HCT116 (cell line): ENCODE results near the gene AGL. TPM values are rescaled to one million over a fixed set of nuclear protein-coding genes. Genes with fewer than 3 reads are reported as not detected.

Experiments used
- ATAC-seq: fragments of 200-7000 bp; cut with Tn5 transposase; 2 replicates; pipeline ENCODE4 v1.9.1; 2020; ENCODE audit warnings: mild to moderate bottlenecking, moderate library complexity
- BruUV-seq: library from RNA; stranded (reverse); fragments of 400-500 nt; replicated peaks from 2 replicates; lab custom pipeline; 2021; lab: Mats Ljungman, UMichigan
- CTCF ChIA-PET: fragments of 300-600 bp; sonication (Branson Sonifier 250); formaldehyde crosslinking; loops from one replicate; lab custom pipeline; 2021; ENCODE audit warnings: antibody characterized with exemption; lab: Charles Lee
- POLR2A ChIA-PET: fragments of 300-600, 350-600 bp; sonication (Branson Sonifier 250); formaldehyde crosslinking; loops from one replicate; lab custom pipeline; 2021; ENCODE audit warnings: antibody characterized with exemption; lab: Charles Lee
- RAD21 ChIA-PET, 2 experiments: fragments of 300-600 bp; sonication (Branson Sonifier 250); formaldehyde crosslinking; loops; one replicate each; lab custom pipeline; 2023; ENCODE audit warnings: low total read pairs in 2 of 2; ENCODE audit not compliant: uncharacterized antibody in 2 of 2, unreplicated experiment in 2 of 2, low non-redundant PET in 1 of 2; lab: Charles Lee
- DNase-seq: peaks from one replicate; pipeline ENCODE4 v3.0.0-alpha.2; 2010; ENCODE audit warnings: low read depth, low spot score
- H2AFZ ChIP-seq: fragments of 200-600 bp; shearing (Covaris generic), sonication (generic); 2 replicates; pipeline ENCODE4 v1.6.1; 2017; ENCODE audit warnings: low read depth, mixed run types, mixed read lengths, antibody characterized with exemption, low read length; ENCODE audit not compliant: poor library complexity, severe bottlenecking
- H3K27ac ChIP-seq: 2 replicates; pipeline ENCODE4 v1.5.1; 2012; ENCODE audit warnings: low read depth, low read length
- H3K27me3 ChIP-seq: fragments of 200-600 bp; sonication (generic); 2 replicates; pipeline ENCODE4 v1.6.1; 2016; ENCODE audit warnings: mixed run types, low read length, mixed read lengths; ENCODE audit not compliant: insufficient read depth
- H3K36me3 ChIP-seq, 2 experiments: fragments of 200-500 bp in 1 of 2; fragments of 200-600 bp in 1 of 2; sonication (Bioruptor generic) in 1 of 2; sonication (generic) in 1 of 2; 2 replicates each; pipeline versions ENCODE4 v1.5.1 to v1.6.1; 2014 to 2016; ENCODE audit warnings: low read length in 2 of 2, inconsistent platforms in 1 of 2, mixed read lengths in 1 of 2, mixed run types in 1 of 2; ENCODE audit not compliant: insufficient read depth in 2 of 2, control insufficient read depth in 1 of 2
- H3K4me1 ChIP-seq, 2 experiments: fragments of 200-600 bp in 1 of 2; sonication (generic) in 1 of 2; 2 replicates each; pipeline versions ENCODE4 v1.5.1 to v1.6.1; 2012 to 2017; ENCODE audit warnings: low read length in 2 of 2, inconsistent platforms in 1 of 2, mild to moderate bottlenecking in 1 of 2, mixed read lengths in 1 of 2, mixed run types in 1 of 2, moderate library complexity in 1 of 2; ENCODE audit not compliant: insufficient read depth in 2 of 2, control insufficient read depth in 1 of 2
- H3K4me2 ChIP-seq: fragments of 200-600 bp; sonication (generic); 2 replicates; pipeline ENCODE4 v1.6.1; 2017; ENCODE audit warnings: mixed run types, low read length, mixed read lengths
- H3K4me3 ChIP-seq, 2 experiments: fragments of 200-600 bp in 1 of 2; sonication (generic) in 1 of 2; replicated peaks in 1 of 2; 2 replicates each; pipeline ENCODE4 v1.5.1; 2011 to 2016; ENCODE audit warnings: low read length in 2 of 2, control low read depth in 1 of 2, low read depth in 1 of 2, mild to moderate bottlenecking in 1 of 2, mixed read lengths in 1 of 2, mixed run types in 1 of 2
- H3K79me2 ChIP-seq: fragments of 200-600 bp; sonication (generic); 2 replicates; pipeline ENCODE4 v1.6.1; 2017; ENCODE audit warnings: mild to moderate bottlenecking, mixed run types, low read length, moderate library complexity, mixed read lengths; ENCODE audit not compliant: insufficient read depth
- H3K9ac ChIP-seq: fragments of 200-600 bp; sonication (generic); 2 replicates; pipeline ENCODE4 v1.6.1; 2016; ENCODE audit warnings: low read length, mixed read lengths
- H3K9me2 ChIP-seq: fragments of 200-600 bp; sonication (generic), shearing (Covaris generic); 2 replicates; pipeline ENCODE4 v1.6.1; 2017; ENCODE audit warnings: mixed run types, mild to moderate bottlenecking, moderate library complexity; ENCODE audit not compliant: insufficient read depth
- H3K9me3 ChIP-seq, 2 experiments: fragments of 200-500 bp in 1 of 2; fragments of 200-600 bp in 1 of 2; sonication (Bioruptor generic) in 1 of 2; sonication (generic) in 1 of 2; 2 replicates each; pipeline ENCODE4 v1.6.1; 2014 to 2017; ENCODE audit warnings: low read length in 2 of 2, mixed read lengths in 2 of 2, inconsistent platforms in 1 of 2, low read depth in 1 of 2, mild to moderate bottlenecking in 1 of 2, mixed run types in 1 of 2, moderate library complexity in 1 of 2; ENCODE audit not compliant: control insufficient read depth in 1 of 2, insufficient read depth in 1 of 2
- H4K20me1 ChIP-seq: fragments of 200-600 bp; sonication (generic), shearing (Covaris generic); 2 replicates; pipeline ENCODE4 v1.6.1; 2017; ENCODE audit warnings: mixed run types, mild to moderate bottlenecking, moderate library complexity; ENCODE audit not compliant: insufficient read depth
- ELF1 ChIP-seq: IDR thresholded peaks from 2 replicates; pipeline ENCODE4 v1.6.1; 2012; ENCODE audit warnings: low read depth, borderline replicate concordance
- JUND ChIP-seq: IDR thresholded peaks from 2 replicates; pipeline ENCODE4 v1.6.1; 2012
- MAX ChIP-seq: IDR thresholded peaks from 2 replicates; pipeline ENCODE4 v1.6.1; 2012
- POLR2A ChIP-seq: IDR thresholded peaks from 2 replicates; pipeline ENCODE4 v1.7.0; 2011; ENCODE audit warnings: borderline replicate concordance; ENCODE audit not compliant: insufficient read depth, insufficient read length; ENCODE audit errors: extremely low read depth
- POLR2AphosphoS5 ChIP-seq: IDR thresholded peaks from 2 replicates; pipeline ENCODE4 v1.6.1; 2011; ENCODE audit warnings: mild to moderate bottlenecking, low read depth, low read length, moderate library complexity
- SP1 ChIP-seq: IDR thresholded peaks from 2 replicates; pipeline ENCODE4 v1.6.1; 2012; ENCODE audit warnings: low read depth
- TCF7L2 ChIP-seq: IDR thresholded peaks from 2 replicates; pipeline ENCODE4 v1.7.0; 2011; ENCODE audit warnings: borderline replicate concordance, inconsistent platforms; ENCODE audit not compliant: insufficient read depth, insufficient read length; ENCODE audit errors: extremely low read depth
- YY1 ChIP-seq: IDR thresholded peaks from 2 replicates; pipeline ENCODE4 v1.6.1; 2011; ENCODE audit warnings: low read length, low read depth, moderate library complexity, mild to moderate bottlenecking; ENCODE audit not compliant: insufficient replicate concordance; ENCODE audit errors: extremely low read depth
- ZBTB33 ChIP-seq: IDR thresholded peaks from 2 replicates; pipeline ENCODE4 v1.6.1; 2011; ENCODE audit warnings: mild to moderate bottlenecking, low read length, moderate library complexity; ENCODE audit not compliant: insufficient replicate concordance; ENCODE audit errors: extremely low read depth
- intact Hi-C: fragments of 100-400 bp; cut with micrococcal nuclease; formaldehyde crosslinking; loops from 2 replicates; pipeline ENCODE4 v1.10.0; 2022
- total RNA-seq: library from RNA; stranded (reverse); gene quantifications from one replicate; pipeline ENCODE4 v1.2.1, GENCODE V29; 2021; ENCODE audit not compliant: unreplicated experiment
- TF ChIP-seq, protein P1 (sequence below): IDR thresholded peaks from 2 replicates; pipeline ENCODE4 v1.6.1; 2012; ENCODE audit warnings: low read depth

AGL gene
- total RNA-seq, 1 experiment from 2014 or later: 19.4 TPM

DNA sequence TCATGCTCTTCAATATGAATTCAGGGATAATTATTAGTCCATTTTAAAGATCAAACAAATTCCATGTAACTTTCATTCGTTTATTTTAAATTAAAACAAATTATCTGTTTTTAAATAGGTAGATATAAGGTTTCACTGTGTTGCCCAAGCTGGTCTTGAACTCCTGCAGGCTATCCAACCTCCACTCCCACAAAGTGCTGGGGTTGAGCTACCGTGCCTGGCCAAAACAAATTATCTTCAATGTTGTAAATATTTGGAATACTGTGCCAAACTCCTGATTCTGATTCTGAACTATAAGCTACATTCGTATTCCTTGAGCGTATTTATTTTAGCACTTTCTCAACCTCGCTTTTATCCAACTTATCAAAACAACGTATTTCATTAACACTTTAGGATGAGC lies 19.6 kb downstream of the AGL start:
- no peak overlapping the region for H3K27ac ChIP-seq
- H4K20me1 ChIP-seq: no peaks in the 10 kb centered on the region
- no peaks in the 10 kb centered on the region for H3K9me2 ChIP-seq
- H3K4me2 ChIP-seq: no peak overlapping the region
- 0 out of 4 replicates have a peak, but pooled peaks cover 0 to 3% of the 10 kb centered on the region in 2 experiments for H3K36me3 ChIP-seq
- no peak overlapping the region for H3K4me3 ChIP-seq
- no peaks in the 10 kb centered on the region for H3K79me2 ChIP-seq
- no peaks in the 10 kb centered on the region for H3K9me3 ChIP-seq
- ChIA-PET POLR2A (no interaction called here), CTCF (no interaction called here), RAD21 (no interaction called here)
- BruUV-seq: no TSS peak
- DNase-seq: no peak
- no peaks in the 10 kb centered on the region for H3K27me3 ChIP-seq
- intact Hi-C loops: no loop called here
- no peak for ATAC-seq
- no peak overlapping the region for H3K9ac ChIP-seq
- no peaks in the 10 kb centered on the region for H3K4me1 ChIP-seq
- H2AFZ ChIP-seq: no peak overlapping the region
- TF ChIP-seq, protein P1, sequence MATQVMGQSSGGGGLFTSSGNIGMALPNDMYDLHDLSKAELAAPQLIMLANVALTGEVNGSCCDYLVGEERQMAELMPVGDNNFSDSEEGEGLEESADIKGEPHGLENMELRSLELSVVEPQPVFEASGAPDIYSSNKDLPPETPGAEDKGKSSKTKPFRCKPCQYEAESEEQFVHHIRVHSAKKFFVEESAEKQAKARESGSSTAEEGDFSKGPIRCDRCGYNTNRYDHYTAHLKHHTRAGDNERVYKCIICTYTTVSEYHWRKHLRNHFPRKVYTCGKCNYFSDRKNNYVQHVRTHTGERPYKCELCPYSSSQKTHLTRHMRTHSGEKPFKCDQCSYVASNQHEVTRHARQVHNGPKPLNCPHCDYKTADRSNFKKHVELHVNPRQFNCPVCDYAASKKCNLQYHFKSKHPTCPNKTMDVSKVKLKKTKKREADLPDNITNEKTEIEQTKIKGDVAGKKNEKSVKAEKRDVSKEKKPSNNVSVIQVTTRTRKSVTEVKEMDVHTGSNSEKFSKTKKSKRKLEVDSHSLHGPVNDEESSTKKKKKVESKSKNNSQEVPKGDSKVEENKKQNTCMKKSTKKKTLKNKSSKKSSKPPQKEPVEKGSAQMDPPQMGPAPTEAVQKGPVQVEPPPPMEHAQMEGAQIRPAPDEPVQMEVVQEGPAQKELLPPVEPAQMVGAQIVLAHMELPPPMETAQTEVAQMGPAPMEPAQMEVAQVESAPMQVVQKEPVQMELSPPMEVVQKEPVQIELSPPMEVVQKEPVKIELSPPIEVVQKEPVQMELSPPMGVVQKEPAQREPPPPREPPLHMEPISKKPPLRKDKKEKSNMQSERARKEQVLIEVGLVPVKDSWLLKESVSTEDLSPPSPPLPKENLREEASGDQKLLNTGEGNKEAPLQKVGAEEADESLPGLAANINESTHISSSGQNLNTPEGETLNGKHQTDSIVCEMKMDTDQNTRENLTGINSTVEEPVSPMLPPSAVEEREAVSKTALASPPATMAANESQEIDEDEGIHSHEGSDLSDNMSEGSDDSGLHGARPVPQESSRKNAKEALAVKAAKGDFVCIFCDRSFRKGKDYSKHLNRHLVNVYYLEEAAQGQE: no peak

DNA sequence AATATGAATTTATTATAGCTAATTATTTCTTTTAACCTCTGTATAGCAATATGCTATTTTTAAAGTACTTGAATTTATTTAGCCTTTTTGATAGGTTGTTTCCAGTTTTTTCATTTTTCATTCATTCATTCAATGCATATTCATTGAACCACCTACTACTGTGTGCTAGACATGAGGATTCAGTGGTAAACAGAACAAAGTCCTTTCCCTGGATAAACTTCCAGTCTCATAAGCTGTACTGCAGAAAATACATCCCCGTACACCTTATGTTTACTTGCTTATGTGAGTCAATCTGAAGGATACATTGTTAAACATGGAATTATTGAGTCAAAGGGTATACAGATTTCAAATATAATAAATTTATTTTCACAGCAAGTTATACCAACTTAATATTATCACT lies 21.9 kb downstream of the AGL start:
- H3K4me2 ChIP-seq: no peak overlapping the region
- H4K20me1 ChIP-seq: no peaks in the 10 kb centered on the region
- no peak overlapping the region for H3K4me3 ChIP-seq
- POLR2A ChIA-PET: no interaction called here
- TF ChIP-seq POLR2A (no peak), YY1 (no peak), TCF7L2 (no peak), SP1 (no peak), POLR2AphosphoS5 (no peak), ELF1 (no peak), ZBTB33 (no peak), MAX (no peak), JUND (no peak)
- TF ChIP-seq, protein P1: no peak
- no peaks in the 10 kb centered on the region for H3K9me2 ChIP-seq
- no peak for DNase-seq
- no peak overlapping the region for H2AFZ ChIP-seq
- CTCF ChIA-PET: no interaction called here
- no peaks in the 10 kb centered on the region for H3K27me3 ChIP-seq
- ATAC-seq: no peak
- RAD21 ChIA-PET: no interaction called here
- no peaks in the 10 kb centered on the region for H3K9me3 ChIP-seq
- H3K27ac ChIP-seq: no peak overlapping the region
- no peaks in the 10 kb centered on the region for H3K4me1 ChIP-seq
- intact Hi-C loops: no loop called here
- no peak overlapping the region for H3K9ac ChIP-seq
- no peaks in the 10 kb centered on the region for H3K79me2 ChIP-seq
- BruUV-seq: no TSS peak
- H3K36me3 ChIP-seq: peaks cover 0 to 4% of the 10 kb centered on the region in 2 experiments; a peak in 2 of 4 replicates
